Fibroblast of lung (primary cell): ENCODE measurements around the gene RPL19. TPM values are rescaled to one million over a fixed set of nuclear protein-coding genes. Genes with fewer than 3 reads are reported as not detected.

Experiments used
- DNase-seq, 2 donors: peaks; one replicate each; pipeline versions ENCODE4 v3.0.0 to v3.0.0-alpha.2; 2010; ENCODE audit warnings: low read depth in 2 of 2
- H2AFZ ChIP-seq: 2 replicates; pipeline ENCODE4 v1.5.1; 2012; ENCODE audit warnings: low read length, control low read depth, inconsistent platforms
- H3K27ac ChIP-seq: 2 replicates; pipeline ENCODE4 v1.5.1; 2011; ENCODE audit warnings: low read length, control low read depth; ENCODE audit not compliant: insufficient read depth
- H3K27me3 ChIP-seq: 2 replicates; pipeline ENCODE4 v1.5.1; 2011; ENCODE audit warnings: mild to moderate bottlenecking, low read length; ENCODE audit not compliant: control insufficient read depth, insufficient read depth
- H3K36me3 ChIP-seq: 2 replicates; pipeline ENCODE4 v1.5.1; 2011; ENCODE audit warnings: low read length; ENCODE audit not compliant: control insufficient read depth, insufficient read depth
- H3K4me1 ChIP-seq: 2 replicates; pipeline ENCODE4 v1.5.1; 2011; ENCODE audit warnings: low read length; ENCODE audit not compliant: control insufficient read depth, insufficient read depth; ENCODE audit errors: extremely low read depth
- H3K4me2 ChIP-seq: 2 replicates; pipeline ENCODE4 v1.5.1; 2011; ENCODE audit warnings: low read length, control low read depth; ENCODE audit not compliant: insufficient read depth; ENCODE audit errors: extremely low read depth
- H3K4me3 ChIP-seq, 4 experiments: fragments of 200-600 bp in 1 of 4; sonication (generic) in 1 of 4; replicated peaks in 1 of 4; 2 replicates each; pipeline ENCODE4 v1.5.1; 2011 to 2016; ENCODE audit warnings: low read length in 4 of 4, low read depth in 3 of 4, mild to moderate bottlenecking in 3 of 4, control low read depth in 2 of 4, inconsistent platforms in 1 of 4, mixed read lengths in 1 of 4; ENCODE audit not compliant: insufficient read depth in 1 of 4; ENCODE audit errors: control extremely low read depth in 1 of 4
- H3K79me2 ChIP-seq: 2 replicates; pipeline ENCODE4 v1.5.1; 2012; ENCODE audit warnings: mild to moderate bottlenecking, low read length, inconsistent platforms; ENCODE audit not compliant: control insufficient read depth, insufficient read depth
- H3K9ac ChIP-seq: 2 replicates; pipeline ENCODE4 v1.5.1; 2011; ENCODE audit warnings: mild to moderate bottlenecking, low read length, control low read depth; ENCODE audit not compliant: insufficient read depth
- H3K9me3 ChIP-seq: 2 replicates; pipeline ENCODE4 v1.5.1; 2012; ENCODE audit warnings: low read depth, low read length; ENCODE audit not compliant: control insufficient read depth, insufficient read depth
- H4K20me1 ChIP-seq: 2 replicates; pipeline ENCODE4 v1.5.1; 2011; ENCODE audit warnings: low read length; ENCODE audit not compliant: control insufficient read depth, insufficient read depth; ENCODE audit errors: extremely low read depth
- EZH2 ChIP-seq: IDR thresholded peaks from 2 replicates; pipeline ENCODE4 v1.5.1; 2012; ENCODE audit warnings: low read length, control low read depth, mild to moderate bottlenecking; ENCODE audit errors: missing control alignments
- polyA plus RNA-seq, 2 donors: library from polyadenylated mRNA; depleted of rRNA in 1 of 2; stranded (reverse) in 1 of 2; unstranded in 1 of 2; fragments of >200 nt; gene quantifications; 2 replicates each; pipeline ENCODE4 v1.2.1, GENCODE V29; 2011 to 2012; ENCODE audit warnings: missing spikeins in 1 of 2
- total RNA-seq: library from RNA; depleted of rRNA; stranded (reverse); fragments of >200 nt; gene quantifications from 2 replicates; pipeline ENCODE4 v1.2.1, GENCODE V29; 2014
- TF ChIP-seq, protein P1 (sequence below), 2 donors: IDR thresholded peaks in 1 of 2; conservative IDR thresholded peaks in 1 of 2; 1 replicate in 1 of 2; 2 replicates in 1 of 2; pipeline ENCODE4 v1.5.1; 2011 to 2012; ENCODE audit warnings: low read length in 2 of 2, control low read depth in 1 of 2, inconsistent platforms in 1 of 2, low read depth in 1 of 2, mild to moderate bottlenecking in 1 of 2

The RPL19 gene
- total and polyA plus RNA-seq, 2 donors (not counting 1 experiment from before 2014, with no cell fraction given): 1,378 to 1,814 TPM

GRCh38 chr17:39225308-39225958 is 25.4 kb downstream of the RPL19 start, which contains the start of gene STAC2:
STAC2 (minus strand) TSS chr17:39225945; CDS start chr17:39225502, 443 bp downstream.
- no peak within 1 kb of the TSS for H3K9ac ChIP-seq
- H3K79me2 ChIP-seq: no peaks in the 10 kb centered on the region
- no peaks in the 10 kb centered on the region for H3K4me1 ChIP-seq
- H2AFZ ChIP-seq: no peak within 1 kb of the TSS
- peak; percentile 81 for TF ChIP-seq EZH2
- TF ChIP-seq, protein P1, sequence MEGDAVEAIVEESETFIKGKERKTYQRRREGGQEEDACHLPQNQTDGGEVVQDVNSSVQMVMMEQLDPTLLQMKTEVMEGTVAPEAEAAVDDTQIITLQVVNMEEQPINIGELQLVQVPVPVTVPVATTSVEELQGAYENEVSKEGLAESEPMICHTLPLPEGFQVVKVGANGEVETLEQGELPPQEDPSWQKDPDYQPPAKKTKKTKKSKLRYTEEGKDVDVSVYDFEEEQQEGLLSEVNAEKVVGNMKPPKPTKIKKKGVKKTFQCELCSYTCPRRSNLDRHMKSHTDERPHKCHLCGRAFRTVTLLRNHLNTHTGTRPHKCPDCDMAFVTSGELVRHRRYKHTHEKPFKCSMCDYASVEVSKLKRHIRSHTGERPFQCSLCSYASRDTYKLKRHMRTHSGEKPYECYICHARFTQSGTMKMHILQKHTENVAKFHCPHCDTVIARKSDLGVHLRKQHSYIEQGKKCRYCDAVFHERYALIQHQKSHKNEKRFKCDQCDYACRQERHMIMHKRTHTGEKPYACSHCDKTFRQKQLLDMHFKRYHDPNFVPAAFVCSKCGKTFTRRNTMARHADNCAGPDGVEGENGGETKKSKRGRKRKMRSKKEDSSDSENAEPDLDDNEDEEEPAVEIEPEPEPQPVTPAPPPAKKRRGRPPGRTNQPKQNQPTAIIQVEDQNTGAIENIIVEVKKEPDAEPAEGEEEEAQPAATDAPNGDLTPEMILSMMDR (conservative IDR thresholded peaks at IDR 0.05 in 1 of 2, IDR thresholded peaks at IDR 0.05 in 1 of 2; ENCODE audit: low read depth in 1 of 2, low read length in 2 of 2): no peak
- peak within 1 kb of the TSS in 2 of 4 experiments; percentile 42 to 47 for H3K4me3 ChIP-seq
- H3K27me3 ChIP-seq: peaks cover 47% of the 10 kb centered on the region
- H3K36me3 ChIP-seq: no peaks in the 10 kb centered on the region
- no peaks in the 10 kb centered on the region for H3K9me3 ChIP-seq
- DNase-seq: no peak
- peak within 1 kb of the TSS; percentile 71 for H3K4me2 ChIP-seq
- H3K27ac ChIP-seq: no peak within 1 kb of the TSS
- no peaks in the 10 kb centered on the region for H4K20me1 ChIP-seq

GRCh38 chr17:39225959-39226683 is 26.0 kb downstream of the RPL19 start:
- Histone ChIP-seq H3K9ac (no peak overlapping the region), H3K4me3 (peak overlapping the region in 2 of 4 experiments; percentile 42 to 47), H3K27ac (no peak overlapping the region), H3K36me3 (no peaks in the 10 kb centered on the region), H3K4me2 (peak overlapping the region; percentile 71), H2AFZ (no peak overlapping the region), H3K4me1 (no peaks in the 10 kb centered on the region), H3K79me2 (no peaks in the 10 kb centered on the region), H4K20me1 (no peaks in the 10 kb centered on the region), H3K27me3 (peaks cover 47% of the 10 kb centered on the region), H3K9me3 (no peaks in the 10 kb centered on the region)
- TF ChIP-seq, protein P1 (conservative IDR thresholded peaks at IDR 0.05 in 1 of 2, IDR thresholded peaks at IDR 0.05 in 1 of 2; ENCODE audit: low read depth in 1 of 2, low read length in 2 of 2): no peak
- TF ChIP-seq EZH2: peak; percentile 57
- peak; percentile 30 to 44 for DNase-seq

DNA sequence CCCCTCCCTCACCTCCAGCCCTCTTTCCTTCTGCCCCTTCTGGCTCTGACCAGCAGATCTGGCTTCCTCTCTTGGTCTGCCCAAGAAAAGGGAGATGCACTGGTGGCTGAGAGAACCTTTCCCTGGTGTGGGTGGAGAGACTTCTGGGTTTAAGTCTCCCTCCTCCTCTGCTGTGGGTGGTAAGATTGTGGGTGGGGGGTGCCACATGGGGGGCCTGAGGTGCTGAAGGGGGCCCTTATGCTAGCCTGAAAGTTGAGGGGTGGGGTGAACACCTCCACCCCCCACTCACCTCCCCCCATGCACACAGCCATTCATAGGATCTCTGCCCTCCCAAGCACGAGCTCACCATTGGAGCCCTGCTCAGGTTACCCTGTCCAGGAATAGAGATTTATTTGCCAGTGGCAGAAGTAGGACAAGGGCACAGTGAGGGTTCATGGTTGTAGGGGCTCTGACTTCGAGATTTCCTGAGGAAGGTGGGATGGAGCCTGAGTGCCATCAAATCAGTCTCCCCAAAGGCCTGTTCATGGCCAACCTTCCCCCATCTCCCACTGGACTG is 27.4 kb downstream of the RPL19 start:
- H3K27me3 ChIP-seq: peaks cover 40% of the 10 kb centered on the region
- no peaks in the 10 kb centered on the region for H4K20me1 ChIP-seq
- TF ChIP-seq, protein P1 (conservative IDR thresholded peaks at IDR 0.05 in 1 of 2, IDR thresholded peaks at IDR 0.05 in 1 of 2; ENCODE audit: low read depth in 1 of 2, low read length in 2 of 2): no peak
- TF ChIP-seq EZH2: no peak
- H3K4me1 ChIP-seq: peaks cover 4% of the 10 kb centered on the region
- no peak overlapping the region for H3K4me3 ChIP-seq
- no peaks in the 10 kb centered on the region for H3K79me2 ChIP-seq
- H2AFZ ChIP-seq: no peak overlapping the region
- no peaks in the 10 kb centered on the region for H3K9me3 ChIP-seq
- no peak overlapping the region for H3K4me2 ChIP-seq
- DNase-seq: no peak
- no peak overlapping the region for H3K27ac ChIP-seq
- no peaks in the 10 kb centered on the region for H3K36me3 ChIP-seq
- no peak overlapping the region for H3K9ac ChIP-seq
